Left lobe of liver (tissue), 2 donors: ENCODE measurements around the gene KISS1. TPM values are rescaled to one million over a fixed set of nuclear protein-coding genes. Genes with fewer than 3 reads are reported as not detected.

Experiments used
- ATAC-seq: fragments of 200-7000 bp; cut with Tn5 transposase; one replicate; pipeline ENCODE4 v1.9.1; 2020; ENCODE audit warnings: mild to moderate bottlenecking, moderate library complexity
- DNase-seq: peaks from one replicate; pipeline ENCODE4 v3.0.0-alpha.2; 2020; ENCODE audit warnings: low spot score
- total RNA-seq: library from RNA; stranded (reverse); gene quantifications from one replicate; pipeline ENCODE4 v1.2.1, GENCODE V29; 2021
- donor health status: DM: no; HTN: no; CAD: no; lungs with moderate emphysema.
- donor health status: DM: no; HTN: yes; CAD: no.

KISS1 gene
- total RNA-seq, 1 donor from 2014 or later = 0.63 TPM

DNA sequence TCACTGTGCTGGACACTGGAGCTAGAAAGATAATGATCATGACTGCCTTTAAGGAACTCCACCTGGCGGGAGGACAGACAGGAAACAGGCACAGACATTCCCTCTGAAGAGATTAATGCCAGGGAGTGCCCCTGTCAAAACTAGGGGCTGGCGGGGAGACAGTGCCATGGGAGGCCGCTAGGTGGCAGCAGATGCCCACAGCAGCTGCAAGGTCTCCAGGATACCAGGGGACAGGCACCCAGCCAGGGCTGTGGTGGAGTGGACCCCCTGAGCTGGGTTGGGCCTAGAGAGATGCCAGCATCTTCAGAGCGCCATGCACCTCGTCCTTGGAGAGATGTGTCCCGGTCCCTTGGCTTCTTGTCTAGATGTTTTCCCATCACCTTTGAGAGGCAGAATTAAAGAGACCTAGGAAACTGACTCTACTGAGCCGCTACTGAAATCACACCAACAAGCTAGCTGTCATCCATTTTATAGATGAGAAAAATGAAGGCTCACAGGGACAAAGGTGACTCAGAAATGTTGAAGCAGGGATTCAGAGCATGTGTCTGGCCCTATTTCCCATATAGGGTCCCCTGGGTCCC lies 33.7 kb downstream of the KISS1 start:
- ATAC-seq (peak; percentile 96), DNase-seq (peak; percentile 84)

DNA sequence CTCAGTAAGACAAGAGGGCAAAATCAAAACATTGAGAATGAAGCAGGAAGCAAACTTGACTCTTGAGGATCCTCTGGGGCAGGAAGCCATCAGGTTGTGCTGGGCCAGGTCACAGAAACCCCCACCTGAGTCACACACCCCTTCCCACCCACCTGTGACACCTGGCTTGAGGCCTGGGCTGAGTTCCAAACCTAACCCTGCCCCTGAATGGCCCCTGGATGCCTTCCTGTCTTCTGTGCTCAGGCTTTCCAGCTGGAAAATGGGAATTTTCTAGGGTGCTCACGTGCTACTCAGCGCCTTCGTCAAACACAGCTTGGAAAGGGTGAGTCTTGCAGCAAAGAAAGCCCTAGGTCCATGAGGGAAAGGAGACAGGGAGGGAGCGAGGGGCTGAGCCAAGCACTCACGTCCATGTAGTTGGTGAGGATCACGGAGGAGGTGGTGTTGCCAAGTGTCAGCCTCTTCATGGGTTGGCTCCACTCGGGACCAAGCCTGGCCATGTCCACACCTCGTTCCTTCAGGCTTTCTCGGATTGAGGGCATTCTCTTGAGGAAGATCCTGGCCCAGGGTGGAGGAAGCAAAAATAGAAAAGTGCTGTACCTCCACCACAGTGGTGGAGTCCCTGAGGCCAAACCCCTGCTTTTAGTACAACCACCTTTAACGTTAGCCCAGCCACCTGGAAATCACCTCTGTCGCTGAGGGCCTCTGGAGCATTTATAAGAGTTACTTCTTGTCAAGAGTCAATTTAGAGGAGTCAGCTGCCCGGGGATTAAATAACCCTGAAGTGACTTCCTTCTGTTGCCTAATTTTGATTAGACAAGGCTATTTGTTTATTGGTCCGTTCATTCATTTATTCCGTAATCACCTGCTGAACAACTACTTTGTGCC lies 34.4 kb downstream of the KISS1 start:
- DNase-seq (no peak), ATAC-seq (peak; percentile 36)

GRCh38 chr1:204157962-204158361 lies 38.3 kb downstream of the KISS1 start:
- ATAC-seq (no peak), DNase-seq (no peak)

DNA sequence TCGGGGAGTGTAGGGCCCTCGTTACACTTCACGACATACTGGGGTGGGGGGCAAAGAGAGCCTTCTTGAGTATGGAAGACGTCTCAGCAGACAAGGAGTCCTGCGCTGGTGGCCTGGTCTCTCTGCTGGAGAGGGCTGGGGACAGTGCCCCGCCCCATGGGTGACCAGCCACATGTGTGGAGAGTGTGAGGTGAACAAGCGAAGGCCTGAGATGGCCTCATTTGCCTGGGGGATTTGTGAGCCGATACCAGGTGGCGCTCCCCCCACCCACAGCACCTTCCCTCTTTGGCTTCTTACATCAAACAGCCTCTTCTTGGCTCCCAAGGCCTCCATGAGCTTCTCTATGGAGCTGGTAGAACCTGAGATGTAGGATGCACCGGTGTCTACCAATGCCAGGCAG lies 40.4 kb downstream of the KISS1 start:
- ATAC-seq = no peak
- no peak for DNase-seq

DNA sequence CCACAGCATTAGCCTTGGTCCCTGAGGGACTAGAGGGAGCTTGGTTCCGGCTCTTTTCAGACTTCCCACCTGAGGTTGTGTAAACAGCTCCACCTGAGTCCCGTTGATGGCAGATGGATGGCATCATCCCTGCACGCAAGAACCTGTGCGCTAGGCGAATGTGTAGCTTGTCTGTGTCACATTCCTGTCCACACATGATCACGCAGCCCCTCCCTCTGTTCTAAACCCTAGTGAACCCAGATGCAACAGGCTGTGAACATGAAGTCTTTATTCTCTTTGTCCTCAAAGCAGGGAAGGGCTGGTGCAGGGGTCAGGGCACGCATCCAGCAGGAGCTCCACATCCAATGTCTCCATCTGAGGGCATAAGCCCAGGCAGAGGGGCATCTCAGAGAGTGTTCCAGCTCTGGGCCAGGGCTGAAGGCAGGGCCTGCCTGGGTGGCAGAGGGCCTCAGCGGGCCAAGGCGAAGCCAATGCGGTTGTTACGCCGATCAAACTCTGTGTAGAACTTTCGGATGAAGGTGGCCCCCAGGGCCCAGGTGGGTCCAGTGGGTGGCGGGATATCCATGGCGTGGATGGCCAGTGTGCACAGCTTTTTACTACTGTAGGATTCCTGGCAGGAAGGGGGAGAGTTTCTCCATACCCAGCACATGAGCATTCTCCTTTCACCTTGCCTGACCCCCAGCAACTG lies 41.6 kb downstream of the KISS1 start:
- DNase-seq (no peak), ATAC-seq (no peak)

- ATAC-seq = no peak
- DNase-seq = no peak
Observed at GRCh38 chr1:204153667-204154066, 42.6 kb downstream of the KISS1 start.

DNA sequence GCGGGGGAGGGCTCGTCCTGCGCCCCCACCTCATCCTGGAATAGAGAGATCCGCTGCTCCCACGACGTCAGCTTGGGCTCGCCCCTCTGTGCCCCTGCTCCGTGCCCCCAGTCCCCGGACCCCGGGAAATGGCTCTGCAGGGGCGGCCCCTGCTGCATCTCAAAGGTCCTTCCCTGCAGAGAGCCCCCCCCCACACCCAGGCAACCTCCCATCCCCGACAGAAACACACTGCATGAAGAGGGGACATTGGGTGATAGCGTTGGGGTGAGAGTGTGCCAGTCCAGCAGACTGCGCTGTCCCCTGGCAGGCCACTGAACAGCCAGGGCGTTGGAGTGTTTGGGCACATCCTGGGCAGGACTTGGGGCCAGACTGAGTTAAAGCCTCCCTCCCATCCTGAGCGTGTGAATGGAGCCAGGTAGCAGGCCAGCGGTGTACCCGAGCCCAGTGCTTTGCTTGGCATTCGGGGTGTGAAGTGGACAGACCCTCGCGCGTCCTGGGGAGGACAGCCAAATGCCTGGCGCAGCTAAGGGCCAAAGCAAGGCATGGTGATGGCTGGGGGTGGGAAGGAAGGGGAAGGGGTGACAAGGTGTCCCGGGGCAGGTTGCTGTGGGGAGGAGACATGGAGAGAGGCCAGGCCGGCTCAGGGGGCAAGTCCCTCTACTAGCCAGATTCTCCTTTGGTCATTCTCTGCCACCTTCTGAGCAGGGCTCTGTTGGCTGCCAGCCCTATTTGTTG lies 43.8 kb downstream of the KISS1 start:
- DNase-seq (peak; percentile 74), ATAC-seq (peak; percentile 48)

- DNase-seq = peak; percentile 87
Observed at GRCh38 chr1:204151552-204152309, 44.6 kb downstream of the KISS1 start, which contains the start of gene ETNK2. TSS of gene ETNK2 (minus strand) at chr1:204152044. CDS start at chr1:204151852, 192 bp downstream.

GRCh38 chr1:204150702-204151551 lies 45.4 kb downstream of the KISS1 start:
- DNase-seq (peak; percentile 82), ATAC-seq (peak; percentile 41)

More at GRCh38 chr1:204151552-204152309, 44.6 kb downstream of the KISS1 start, which contains the start of gene ETNK2:
- ATAC-seq = peak; percentile 63

DNA sequence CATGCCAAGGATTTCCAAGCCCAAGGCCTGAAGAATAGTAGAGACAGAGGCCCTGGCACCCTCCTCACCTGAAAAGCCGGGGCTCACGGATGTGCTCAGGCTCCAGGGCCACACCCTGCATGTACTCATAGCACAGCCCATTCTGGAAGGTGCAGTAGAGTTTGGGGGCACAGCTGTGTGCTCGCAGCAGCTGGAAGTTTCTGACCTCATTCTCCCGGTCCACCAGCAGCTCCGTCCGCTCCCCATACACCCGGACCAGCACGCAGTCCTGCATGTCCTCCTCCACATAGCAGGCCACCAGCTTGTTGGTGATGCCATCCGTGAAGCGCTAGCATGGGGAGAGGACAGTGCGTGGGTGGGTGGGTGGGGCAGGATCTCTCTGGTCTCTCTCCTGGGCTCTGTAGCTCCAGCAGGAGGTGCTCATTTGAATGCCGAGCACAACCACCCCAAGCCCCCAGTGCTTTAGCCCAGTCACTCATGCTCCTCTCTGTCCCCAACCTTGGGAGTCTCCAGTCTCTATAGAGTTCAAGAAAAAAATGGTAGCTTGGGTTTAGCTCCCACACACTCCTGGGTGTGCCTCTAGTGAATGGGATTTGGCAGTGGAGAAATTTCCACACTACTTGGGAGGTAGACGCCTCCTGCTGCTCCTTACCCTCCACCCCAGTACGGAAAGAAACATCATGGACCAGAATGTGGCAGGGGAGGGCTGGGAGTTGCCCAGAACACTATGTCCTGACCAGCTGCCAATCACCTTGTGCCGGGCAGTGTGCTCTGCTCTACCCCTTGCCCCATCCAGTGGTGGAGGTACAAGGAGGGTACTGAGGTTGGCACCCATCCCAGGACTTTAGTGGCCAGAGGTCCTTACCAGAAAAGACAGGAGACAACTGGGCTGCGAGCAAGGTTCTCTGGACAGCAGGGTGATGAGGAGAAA lies 46.4 kb downstream of the KISS1 start:
- ATAC-seq (peak; percentile 26), DNase-seq (peak; percentile 87)

GRCh38 chr1:204149107-204149506 lies 47.2 kb downstream of the KISS1 start:
- DNase-seq = no peak
- ATAC-seq = no peak

GRCh38 chr1:204147406-204148383 lies 48.6 kb downstream of the KISS1 start:
- ATAC-seq = no peak
- DNase-seq = peak; percentile 49

GRCh38 chr1:204146965-204147364 lies 49.3 kb downstream of the KISS1 start:
- ATAC-seq = peak; percentile 49
- DNase-seq = peak; percentile 97

DNA sequence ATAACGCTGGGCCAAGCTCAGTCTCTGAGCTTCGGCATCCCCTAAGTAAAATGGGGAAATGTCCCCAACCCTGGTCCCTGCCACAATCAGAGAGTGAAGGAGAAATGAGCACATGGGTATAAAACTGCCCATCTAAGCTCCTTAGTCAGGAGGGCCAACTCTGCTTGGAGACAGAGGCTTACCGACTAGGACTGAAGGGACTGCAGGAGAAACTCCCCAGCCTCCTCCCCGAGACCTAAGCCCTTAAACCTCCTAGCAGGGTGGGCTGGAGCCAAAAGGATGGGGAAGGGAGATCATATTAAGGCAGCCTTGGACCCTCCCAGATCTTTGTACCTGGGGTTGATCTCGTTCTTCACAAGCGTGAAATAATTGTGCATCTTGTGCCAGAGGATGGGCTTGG lies 50.0 kb downstream of the KISS1 start:
- DNase-seq = no peak
- ATAC-seq = no peak

- peak; percentile 89 for DNase-seq
- peak; percentile 46 for ATAC-seq
Observed at GRCh38 chr1:204145033-204145504, 51.2 kb downstream of the KISS1 start.

- ATAC-seq = peak; percentile 1
- DNase-seq = peak; percentile 68
Observed at GRCh38 chr1:204143276-204144041, 52.8 kb downstream of the KISS1 start.
